Endothelial cell of umbilical vein (primary cell): ENCODE measurements around the gene AREG. TPM values are rescaled to one million over a fixed set of nuclear protein-coding genes. Genes with fewer than 3 reads are reported as not detected.

Experiments
- BruUV-seq: library from RNA; stranded (reverse); fragments of 400-500 nt; replicated peaks from 2 replicates; lab custom pipeline; 2021; lab: Mats Ljungman, UMichigan
- CTCF ChIA-PET: fragments of 300-600, 350-600 bp; sonication (Branson Sonifier 250); formaldehyde crosslinking; loops from one replicate; lab custom pipeline; 2021; ENCODE audit warnings: antibody characterized with exemption, inconsistent platforms; lab: Charles Lee
- POLR2A ChIA-PET: fragments of 300-600, 350-600 bp; sonication (Branson Sonifier 250); formaldehyde crosslinking; loops from one replicate; lab custom pipeline; 2021; ENCODE audit warnings: antibody characterized with exemption, inconsistent platforms; lab: Charles Lee
- DNase-seq: peaks from one replicate; pipeline ENCODE4 v3.0.0-alpha.2; 2011; ENCODE audit warnings: low read depth, low spot score
- FAIRE-seq: peaks from 2 replicates; lab custom pipeline; 2011; peaks lifted over from hg19 to GRCh38; lab: Jason Lieb, UNC
- H2AFZ ChIP-seq: 2 replicates; pipeline ENCODE4 v1.6.0; 2012; ENCODE audit warnings: low read depth, low read length, control low read depth, inconsistent platforms
- H3K27ac ChIP-seq: 2 replicates; pipeline ENCODE4 v1.5.1; 2011; ENCODE audit warnings: low read depth, mild to moderate bottlenecking, control low read depth, low read length, moderate library complexity; ENCODE audit not compliant: insufficient read depth
- H3K27me3 ChIP-seq, 2 experiments: 2 replicates each; pipeline versions ENCODE4 v1.6.0 to v1.6.1; 2011; ENCODE audit warnings: low read length in 2 of 2, mixed read lengths in 1 of 2; ENCODE audit not compliant: control insufficient read depth in 2 of 2, insufficient read depth in 2 of 2
- H3K36me3 ChIP-seq, 2 experiments: 2 replicates in 1 of 2; 3 replicates in 1 of 2; pipeline ENCODE4 v1.5.1; 2011; ENCODE audit warnings: low read length in 2 of 2, mild to moderate bottlenecking in 1 of 2, moderate library complexity in 1 of 2; ENCODE audit not compliant: control insufficient read depth in 2 of 2, insufficient read depth in 2 of 2; ENCODE audit errors: extremely low read depth in 1 of 2
- H3K4me1 ChIP-seq: 3 replicates; pipeline ENCODE4 v1.5.1; 2011; ENCODE audit warnings: mild to moderate bottlenecking, low read length; ENCODE audit not compliant: control insufficient read depth, insufficient read depth; ENCODE audit errors: extremely low read depth
- H3K4me2 ChIP-seq: 2 replicates; pipeline ENCODE4 v1.6.1; 2011; ENCODE audit warnings: low read length, control low read depth, mixed read lengths; ENCODE audit not compliant: insufficient read depth
- H3K4me3 ChIP-seq, 3 experiments: fragments of 200-600 bp in 1 of 3; sonication (generic), shearing (Covaris generic) in 1 of 3; replicated peaks in 1 of 3; 2 replicates each; pipeline ENCODE4 v1.5.1; 2011 to 2016; ENCODE audit warnings: control low read depth in 3 of 3, low read length in 3 of 3, mild to moderate bottlenecking in 2 of 3, inconsistent platforms in 1 of 3, low read depth in 1 of 3, moderate library complexity in 1 of 3; ENCODE audit not compliant: insufficient read depth in 1 of 3
- H3K79me2 ChIP-seq: 2 replicates; pipeline ENCODE4 v1.6.0; 2012; ENCODE audit warnings: low read length, inconsistent platforms; ENCODE audit not compliant: control insufficient read depth, insufficient read depth
- H3K9ac ChIP-seq: replicated peaks from 2 replicates; pipeline ENCODE3; 2011; ENCODE audit warnings: low read length, control low read depth; ENCODE audit not compliant: insufficient read depth; ENCODE audit errors: extremely low read depth
- H3K9me1 ChIP-seq: replicated peaks from 3 replicates; pipeline ENCODE4 v1.6.0; 2011; ENCODE audit warnings: mild to moderate bottlenecking, low read length; ENCODE audit not compliant: control insufficient read depth, insufficient read depth; ENCODE audit errors: extremely low read depth
- H3K9me3 ChIP-seq: replicated peaks from 2 replicates; pipeline ENCODE4 v1.5.1; 2012; ENCODE audit warnings: low read length, inconsistent platforms; ENCODE audit not compliant: control insufficient read depth, insufficient read depth
- H4K20me1 ChIP-seq: replicated peaks from 2 replicates; pipeline ENCODE3; 2011; ENCODE audit warnings: mild to moderate bottlenecking, low read length; ENCODE audit not compliant: control insufficient read depth, insufficient read depth; ENCODE audit errors: extremely low read depth
- CTCF ChIP-seq, 2 donors: IDR thresholded peaks; 1 replicate in 1 of 2; 2 replicates in 1 of 2; pipeline ENCODE4 v1.5.1; 2011; ENCODE audit warnings: low read length in 2 of 2, mild to moderate bottlenecking in 2 of 2, moderate library complexity in 2 of 2, control low read depth in 1 of 2, inconsistent platforms in 1 of 2, low read depth in 1 of 2; ENCODE audit not compliant: insufficient read depth in 1 of 2; ENCODE audit errors: extremely low read depth in 1 of 2
- EZH2 ChIP-seq: IDR thresholded peaks from 2 replicates; pipeline ENCODE4 v1.6.1; 2012; ENCODE audit warnings: borderline replicate concordance, low read depth, mild to moderate bottlenecking, moderate library complexity, low read length, inconsistent platforms; ENCODE audit not compliant: severe bottlenecking
- FOS ChIP-seq: IDR thresholded peaks from 2 replicates; pipeline ENCODE4 v1.6.1; 2011; ENCODE audit warnings: mild to moderate bottlenecking, low read length, moderate library complexity, borderline replicate concordance; ENCODE audit not compliant: insufficient read depth
- GATA2 ChIP-seq: IDR thresholded peaks from 2 replicates; pipeline ENCODE4 v1.7.0; 2011; ENCODE audit warnings: low read depth, mild to moderate bottlenecking, moderate library complexity, mixed read lengths, low read length; ENCODE audit not compliant: insufficient read length, insufficient read depth
- JUN ChIP-seq: IDR thresholded peaks from 2 replicates; pipeline ENCODE4 v1.6.1; 2011; ENCODE audit warnings: borderline replicate concordance, low read depth; ENCODE audit not compliant: insufficient read length, insufficient read depth
- MYC ChIP-seq: IDR thresholded peaks from one replicate; pipeline ENCODE4 v1.6.1; 2011; ENCODE audit warnings: mild to moderate bottlenecking, low read depth, low read length
- POLR2A ChIP-seq: IDR thresholded peaks from 2 replicates; pipeline ENCODE4 v1.6.1; 2012; ENCODE audit warnings: low read depth, mild to moderate bottlenecking, control low read depth, low read length
- POLR2AphosphoS5 ChIP-seq: IDR thresholded peaks from 2 replicates; pipeline ENCODE4 v1.6.1; 2012; ENCODE audit warnings: low read depth, mild to moderate bottlenecking, control low read depth, low read length, moderate library complexity; ENCODE audit not compliant: insufficient read depth
- dilution Hi-C: fragments of 300-500 bp; cut with MboI; formaldehyde crosslinking; loops from one replicate; pipeline ENCODE4 v1.15.0; 2019; ENCODE audit warnings: low sequenced_read_pairs; ENCODE audit not compliant: extremely low pct_ligation_motif_present
- intact Hi-C: fragments of 100-400 bp; cut with micrococcal nuclease; formaldehyde crosslinking; loops from one replicate; pipeline ENCODE4 v1.10.0; 2022
- polyA plus RNA-seq, 4 experiments: library from polyadenylated mRNA; depleted of rRNA in 3 of 4; stranded (reverse) in 3 of 4; unstranded in 1 of 4; fragments of >200 nt; gene quantifications; 2 replicates each; pipeline versions ENCODE4 v1.2.1 to v1.2.3, GENCODE V29; 2011 to 2012; ENCODE audit warnings: missing spikeins in 1 of 4
- total RNA-seq: library from RNA; stranded (reverse); gene quantifications from 2 replicates; pipeline ENCODE4 v1.2.3, GENCODE V29; 2021
- TF ChIP-seq, protein P1 (sequence below): IDR thresholded peaks from 2 replicates; pipeline ENCODE4 v1.6.1; 2011; ENCODE audit not compliant: insufficient read depth, insufficient read length

The AREG gene
- total and polyA plus RNA-seq, 2 donors (not counting 3 experiments of a cell fraction or from before 2014, with no cell fraction given), result 0.17 to 0.55 TPM

GRCh38 chr4:74481891-74482609 lies 37.1 kb downstream of the AREG start:
- no TSS peak for BruUV-seq
- FAIRE-seq (no peak), DNase-seq (no peak)
- Histone ChIP-seq H3K4me3 (no peak overlapping the region), H3K9me3 (no peaks in the 10 kb centered on the region), H3K4me1 (no peaks in the 10 kb centered on the region), H3K27me3 (no peaks in the 10 kb centered on the region), H3K9me1 (no peaks in the 10 kb centered on the region), H3K79me2 (no peaks in the 10 kb centered on the region), H3K9ac (no peak overlapping the region), H3K36me3 (no peaks in the 10 kb centered on the region), H3K4me2 (no peak overlapping the region), H4K20me1 (no peaks in the 10 kb centered on the region), H2AFZ (no peak overlapping the region), H3K27ac (no peak overlapping the region)
- ChIA-PET CTCF (interaction anchor here (1.0 kb wide), 1 partner anchor 37 kb away, joined by 3 read pairs; the partner anchor contains the start of gene AREG), POLR2A (no interaction called here)
- TF ChIP-seq GATA2, result no peak
- TF ChIP-seq MYC, result no peak
- TF ChIP-seq POLR2AphosphoS5, result no peak
- no peak for TF ChIP-seq POLR2A
- TF ChIP-seq JUN, result no peak
- no peak for TF ChIP-seq EZH2
- TF ChIP-seq, protein P1, sequence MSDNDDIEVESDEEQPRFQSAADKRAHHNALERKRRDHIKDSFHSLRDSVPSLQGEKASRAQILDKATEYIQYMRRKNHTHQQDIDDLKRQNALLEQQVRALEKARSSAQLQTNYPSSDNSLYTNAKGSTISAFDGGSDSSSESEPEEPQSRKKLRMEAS, result no peak
- no peak for TF ChIP-seq FOS
- no peak for TF ChIP-seq CTCF (IDR thresholded peaks at IDR 0.05; ENCODE audit: extremely low read depth in 1 of 2, insufficient read depth in 1 of 2, low read depth in 1 of 2, low read length in 2 of 2)
- dilution Hi-C loops (no loop called here), intact Hi-C loops (no loop called here)
